Spinal cord (tissue), 10 donors: ENCODE measurements around the gene MYO15B. TPM values are rescaled to one million over a fixed set of nuclear protein-coding genes. Genes with fewer than 3 reads are reported as not detected.

Experiments used
- DNase-seq, 6 donors: peaks; one replicate each; pipeline versions ENCODE4 v3.0.0 to v3.0.0-alpha.2; 2013 to 2015; ENCODE audit warnings: low spot score in 6 of 6, low read depth in 4 of 6
- H3K27ac ChIP-seq: one replicate; pipeline ENCODE4 v1.5.1; 2013; ENCODE audit warnings: low read depth, low read length, control low read depth
- H3K27me3 ChIP-seq: one replicate; pipeline ENCODE4 v1.6.1; 2013; ENCODE audit warnings: low read length; ENCODE audit not compliant: control insufficient read depth, insufficient read depth
- H3K36me3 ChIP-seq: one replicate; pipeline ENCODE4 v1.6.1; 2013; ENCODE audit warnings: low read length; ENCODE audit not compliant: control insufficient read depth, insufficient read depth
- H3K4me1 ChIP-seq: one replicate; pipeline ENCODE4 v1.6.1; 2013; ENCODE audit warnings: low read length; ENCODE audit not compliant: control insufficient read depth, insufficient read depth
- H3K4me3 ChIP-seq: one replicate; pipeline ENCODE4 v1.5.1; 2013; ENCODE audit warnings: low read depth, low read length, control low read depth
- H3K9me3 ChIP-seq: one replicate; pipeline ENCODE4 v1.6.1; 2013; ENCODE audit warnings: low read length; ENCODE audit not compliant: control insufficient read depth, insufficient read depth
- WGBS: methylation state at CpG from one replicate; pipeline ENCODE4 v1.1.5; 2013; ENCODE audit warnings: missing lambda C conversion rate; ENCODE audit not compliant: insufficient coverage; 5-methylcytosine and 5-hydroxymethylcytosine counted together
- polyA plus RNA-seq, 2 donors: library from polyadenylated mRNA; unstranded; fragments of 120-200 nt; gene quantifications; one replicate each; pipeline ENCODE4 v1.2.1, GENCODE V29; 2013; ENCODE audit not compliant: insufficient read length in 2 of 2
- total RNA-seq, 2 donors: library from RNA; depleted of rRNA in 1 of 2; stranded (reverse); fragments of 120-200 nt in 1 of 2; fragments of >200 nt in 1 of 2; gene quantifications; one replicate each; pipeline versions ENCODE4 v1.2.3 to v1.2.4, GENCODE V29; 2013 to 2014
- donor health status: healthy.

Gene MYO15B
- total and polyA plus RNA-seq, 4 donors, result 38.9 to 148 (median 98.8) TPM

DNA sequence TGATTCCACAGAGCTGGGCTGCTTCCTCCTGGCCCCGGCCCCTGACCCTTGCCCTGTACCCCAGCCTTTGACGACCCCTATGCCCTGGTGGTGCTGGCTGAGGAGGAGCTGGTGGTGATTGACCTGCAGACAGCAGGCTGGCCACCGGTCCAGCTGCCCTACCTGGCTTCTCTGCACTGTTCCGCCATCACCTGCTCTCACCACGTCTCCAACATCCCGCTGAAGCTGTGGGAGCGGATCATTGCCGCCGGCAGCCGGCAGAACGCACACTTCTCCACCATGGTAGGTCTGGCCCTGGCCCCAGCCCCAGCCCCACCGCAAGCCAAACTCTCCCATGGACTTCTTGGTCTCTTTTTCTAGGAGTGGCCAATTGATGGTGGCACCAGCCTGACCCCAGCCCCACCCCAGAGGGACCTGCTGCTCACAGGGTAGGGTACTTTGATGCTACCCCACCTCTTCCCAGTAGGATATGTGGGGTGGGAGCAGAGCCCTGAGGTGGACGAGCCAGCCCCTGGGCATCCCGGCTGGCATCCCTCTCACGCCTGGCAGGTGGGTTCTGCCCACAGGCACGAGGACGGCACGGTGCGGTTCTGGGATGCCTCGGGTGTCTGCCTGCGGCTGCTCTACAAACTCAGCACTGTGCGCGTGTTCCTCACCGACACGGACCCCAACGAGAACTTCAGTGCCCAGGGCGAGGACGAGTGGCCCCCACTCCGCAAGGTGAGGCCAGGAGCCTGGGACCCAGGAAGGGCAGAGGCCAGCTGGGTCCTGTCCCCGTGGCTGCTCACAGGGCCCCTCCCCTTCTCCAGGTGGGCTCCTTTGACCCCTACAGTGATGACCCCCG lies 19.0 kb upstream of the MYO15B start:
- Histone ChIP-seq H3K27ac (no peak overlapping the region), H3K27me3 (no peaks in the 10 kb centered on the region), H3K9me3 (no peaks in the 10 kb centered on the region), H3K36me3 (peaks cover 31% of the 10 kb centered on the region), H3K4me3 (no peak overlapping the region), H3K4me1 (peaks cover 8% of the 10 kb centered on the region)
- 94% methylated on average over 30 of the region's 31 CpGs for WGBS
- DNase-seq, result no peak

- peaks cover 36% of the 10 kb centered on the region for H3K36me3 ChIP-seq
- no peak overlapping the region for H3K27ac ChIP-seq
- H3K9me3 ChIP-seq, result no peaks in the 10 kb centered on the region
- no peaks in the 10 kb centered on the region for H3K27me3 ChIP-seq
- no peak overlapping the region for H3K4me3 ChIP-seq
- DNase-seq, result no peak
- peaks cover 8% of the 10 kb centered on the region for H3K4me1 ChIP-seq
- 90% methylated on average over 35 of the region's 35 CpGs for WGBS
These were observed 17.4 kb upstream of the MYO15B start for GRCh38 chr17:75570034-75570676.

DNA sequence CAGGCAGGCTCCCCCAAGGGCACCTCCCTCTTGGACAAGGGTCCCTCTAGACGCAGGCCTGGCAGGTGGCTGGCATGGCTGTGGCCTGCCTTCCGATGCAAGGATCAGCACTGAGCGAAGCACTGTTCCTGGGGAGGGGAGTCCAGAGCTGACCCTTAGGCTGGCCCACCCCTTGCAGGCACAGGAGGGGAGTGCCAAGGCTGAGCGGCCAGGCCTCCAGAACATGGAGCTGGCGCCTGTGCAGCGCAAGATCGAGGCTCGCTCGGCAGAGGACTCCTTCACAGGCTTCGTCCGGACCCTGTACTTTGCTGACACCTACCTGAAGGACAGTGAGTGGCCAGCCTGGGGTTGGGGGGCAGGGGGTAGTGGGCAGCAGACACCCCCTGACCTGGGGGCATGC lies 16.8 kb upstream of the MYO15B start:
- no peaks in the 10 kb centered on the region for H3K9me3 ChIP-seq
- peaks cover 8% of the 10 kb centered on the region for H3K4me1 ChIP-seq
- H3K4me3 ChIP-seq, result no peak overlapping the region
- 85% methylated on average over 9 of the region's 11 CpGs for WGBS
- no peak for DNase-seq
- no peak overlapping the region for H3K27ac ChIP-seq
- peaks cover 36% of the 10 kb centered on the region for H3K36me3 ChIP-seq
- H3K27me3 ChIP-seq, result no peaks in the 10 kb centered on the region

GRCh38 chr17:75571197-75571884 lies 16.3 kb upstream of the MYO15B start:
- H3K9me3 ChIP-seq, result no peaks in the 10 kb centered on the region
- WGBS, result 78% methylated on average over 15 of the region's 15 CpGs
- H3K36me3 ChIP-seq, result peaks cover 32% of the 10 kb centered on the region
- no peaks in the 10 kb centered on the region for H3K27me3 ChIP-seq
- peaks cover 3% of the 10 kb centered on the region for H3K4me1 ChIP-seq
- H3K4me3 ChIP-seq, result no peak overlapping the region
- H3K27ac ChIP-seq, result no peak overlapping the region
- no peak for DNase-seq

- H3K4me3 ChIP-seq, result no peak overlapping the region
- H3K9me3 ChIP-seq, result no peaks in the 10 kb centered on the region
- DNase-seq, result no peak
- H3K36me3 ChIP-seq, result peaks cover 32% of the 10 kb centered on the region
- 92% methylated on average over 16 of the region's 16 CpGs for WGBS
- no peaks in the 10 kb centered on the region for H3K4me1 ChIP-seq
- H3K27me3 ChIP-seq, result no peaks in the 10 kb centered on the region
- H3K27ac ChIP-seq, result no peak overlapping the region
These were observed 15.8 kb upstream of the MYO15B start for GRCh38 chr17:75571885-75572215.

- Histone ChIP-seq H3K36me3 (peaks cover 32% of the 10 kb centered on the region), H3K4me1 (no peaks in the 10 kb centered on the region), H3K4me3 (no peak overlapping the region), H3K9me3 (no peaks in the 10 kb centered on the region), H3K27ac (no peak overlapping the region), H3K27me3 (no peaks in the 10 kb centered on the region)
- DNase-seq, result no peak
- 96% methylated on average over 38 of the region's 39 CpGs for WGBS
These were observed 14.7 kb upstream of the MYO15B start for GRCh38 chr17:75572713-75573539.

DNA sequence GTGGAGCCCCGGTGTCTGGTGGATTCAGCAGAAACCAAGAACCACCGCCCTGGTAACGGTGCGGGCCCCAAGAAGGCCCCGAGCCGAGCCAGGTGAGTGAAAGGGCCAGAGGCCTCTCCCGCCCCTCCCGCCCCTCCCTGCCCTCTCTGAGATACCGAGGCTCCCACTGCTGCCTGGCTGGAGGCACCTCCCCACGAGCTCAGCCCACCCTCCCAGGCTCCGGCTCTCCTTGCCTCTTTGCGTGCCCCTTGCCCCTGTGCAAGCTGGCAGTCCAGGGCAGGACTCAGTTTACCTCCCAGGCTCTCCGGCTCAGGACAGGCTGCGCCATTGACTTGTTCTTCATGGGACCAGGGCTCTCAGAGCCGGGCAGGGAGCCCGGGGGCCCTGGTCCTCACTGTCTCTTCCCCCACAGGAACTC lies 14.1 kb upstream of the MYO15B start:
- H3K9me3 ChIP-seq, result no peaks in the 10 kb centered on the region
- H3K36me3 ChIP-seq, result peaks cover 31% of the 10 kb centered on the region
- no peak overlapping the region for H3K27ac ChIP-seq
- 91% methylated on average over 14 of the region's 16 CpGs for WGBS
- no peaks in the 10 kb centered on the region for H3K27me3 ChIP-seq
- no peak overlapping the region for H3K4me3 ChIP-seq
- no peaks in the 10 kb centered on the region for H3K4me1 ChIP-seq
- DNase-seq, result no peak

GRCh38 chr17:75573994-75574393 lies 13.6 kb upstream of the MYO15B start:
- Histone ChIP-seq H3K4me1 (no peaks in the 10 kb centered on the region), H3K9me3 (no peaks in the 10 kb centered on the region), H3K27me3 (no peaks in the 10 kb centered on the region), H3K36me3 (peaks cover 26% of the 10 kb centered on the region), H3K4me3 (no peak overlapping the region), H3K27ac (no peak overlapping the region)
- no peak for DNase-seq
- 89% methylated on average over 9 of the region's 13 CpGs for WGBS

DNA sequence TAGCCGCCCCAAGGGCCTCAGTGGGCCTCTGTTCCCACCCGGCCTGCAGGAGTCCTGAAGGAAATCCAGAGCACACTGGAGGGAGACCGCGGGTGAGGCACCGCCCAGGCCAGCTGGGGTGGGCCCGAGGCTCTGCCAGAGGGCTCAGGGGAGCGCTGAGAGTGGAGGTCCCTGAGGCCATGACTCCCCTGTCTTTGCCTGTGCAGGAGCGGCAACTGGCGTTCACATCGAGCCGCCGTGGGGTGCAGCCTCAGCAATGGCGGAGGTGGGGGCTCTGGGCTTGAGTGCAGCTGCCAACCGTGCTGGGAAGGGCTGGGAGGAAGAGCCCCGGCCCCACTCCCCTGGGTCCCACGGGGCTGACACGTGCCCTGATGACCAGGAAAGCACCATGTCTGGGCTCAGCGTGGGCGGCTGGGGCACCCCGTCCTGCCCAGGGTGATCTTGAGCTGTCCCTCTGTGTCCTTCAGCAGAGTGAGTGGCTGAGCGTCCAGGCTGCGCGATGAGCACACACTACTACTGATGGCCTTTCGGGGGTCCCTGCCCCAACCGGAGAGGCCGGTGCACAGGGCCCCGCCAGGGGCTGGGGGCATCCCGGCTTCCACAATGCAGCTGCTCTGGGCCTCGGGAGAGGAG lies 13.1 kb upstream of the MYO15B start:
- no peak for DNase-seq
- Histone ChIP-seq H3K27me3 (no peaks in the 10 kb centered on the region), H3K27ac (no peak overlapping the region), H3K4me1 (no peaks in the 10 kb centered on the region), H3K36me3 (peaks cover 23% of the 10 kb centered on the region), H3K4me3 (no peak overlapping the region), H3K9me3 (no peaks in the 10 kb centered on the region)
- WGBS, result 85% methylated on average over 29 of the region's 29 CpGs
